Activated gamma-delta T cell treated with Interleukin-2 at 50 U/mL for 16 hours (primary cell): ENCODE measurements around the gene DHX29.

Experiments
- DNase-seq: peaks from one replicate; pipeline ENCODE4 v3.0.0-alpha.2; 2020

Gene DHX29

DNA sequence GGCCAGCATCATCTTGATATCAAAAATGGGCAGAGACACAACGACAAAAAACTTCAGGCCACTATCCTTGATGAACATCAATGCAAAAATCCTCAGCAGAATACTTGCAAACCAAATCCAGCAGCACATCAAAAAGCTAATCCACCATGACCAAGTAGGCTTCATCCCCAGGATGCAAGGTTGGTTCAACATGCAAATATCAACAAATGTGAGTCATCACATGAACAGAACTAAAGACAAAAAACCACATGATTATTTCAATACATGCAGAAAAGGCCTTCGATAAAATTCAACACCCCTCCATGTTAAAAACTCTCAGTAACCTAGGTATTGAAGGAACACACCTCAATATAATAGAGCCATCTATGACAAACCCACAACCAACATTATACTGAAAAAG lies 8.8 kb upstream of the DHX29 start:
- no peak for DNase-seq

DNA sequence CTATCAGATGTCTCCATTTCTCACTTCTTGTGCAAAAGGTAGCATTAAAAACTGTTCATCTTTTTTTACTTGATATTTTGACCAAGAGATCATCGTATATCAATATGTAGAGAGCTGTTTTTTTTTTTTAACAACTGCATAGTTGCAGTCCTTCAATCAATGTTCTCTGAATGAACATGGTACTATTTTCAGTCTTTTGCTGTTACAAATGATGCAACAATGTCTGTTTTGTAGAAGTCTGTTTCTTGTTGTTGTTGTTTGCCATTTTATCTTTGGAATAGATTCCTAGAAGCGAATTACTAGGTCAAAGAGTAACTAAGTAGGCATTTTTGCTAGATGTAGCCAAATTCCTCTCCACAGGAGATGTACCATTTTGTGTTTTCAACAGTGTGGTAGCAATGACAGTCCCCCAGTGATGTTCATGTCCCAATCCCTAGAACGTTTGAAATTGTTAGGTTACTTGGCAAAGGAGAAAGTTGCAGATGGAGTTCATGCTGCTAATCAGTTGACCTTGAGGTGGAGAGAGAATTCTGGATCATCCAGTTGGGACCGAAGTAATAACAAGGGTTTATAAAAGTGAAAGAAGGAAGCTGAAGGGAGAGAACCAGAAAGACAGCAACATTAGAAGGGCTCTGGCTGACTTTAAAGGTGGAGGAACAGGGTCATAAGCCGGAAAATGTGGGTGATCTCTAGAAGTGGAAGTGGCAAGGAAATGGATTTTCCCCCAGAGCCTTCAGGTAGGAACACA lies 6.5 kb upstream of the DHX29 start:
- no peak for DNase-seq

DNA sequence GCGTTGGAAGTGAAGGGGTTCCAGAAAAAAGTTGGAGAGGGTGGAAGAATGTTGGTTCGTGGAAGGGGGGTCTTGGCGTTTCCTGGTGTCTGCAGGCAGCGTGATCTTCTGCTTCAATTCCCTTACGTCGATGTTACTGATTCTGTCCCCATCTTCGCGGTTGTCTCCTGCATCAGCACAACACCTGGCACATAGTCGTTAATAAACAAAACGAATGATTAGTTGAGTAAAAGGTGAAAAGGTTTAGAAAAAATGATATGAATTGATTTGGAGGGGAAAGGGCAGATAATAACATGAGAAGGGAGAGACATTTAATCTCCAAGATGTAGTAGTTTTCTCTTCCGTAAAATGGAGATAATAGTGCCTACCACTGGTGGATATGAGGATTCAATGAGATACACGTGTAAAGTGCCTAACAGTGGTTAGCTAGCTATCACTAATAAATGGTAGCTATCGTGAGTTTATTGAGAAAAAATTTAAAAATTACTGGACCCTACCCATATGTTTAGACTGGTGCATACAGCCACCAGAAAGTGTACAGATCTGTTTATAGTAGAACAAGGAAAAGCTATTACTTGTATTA lies 851 bp upstream of the DHX29 start:
- no peak for DNase-seq

DNA sequence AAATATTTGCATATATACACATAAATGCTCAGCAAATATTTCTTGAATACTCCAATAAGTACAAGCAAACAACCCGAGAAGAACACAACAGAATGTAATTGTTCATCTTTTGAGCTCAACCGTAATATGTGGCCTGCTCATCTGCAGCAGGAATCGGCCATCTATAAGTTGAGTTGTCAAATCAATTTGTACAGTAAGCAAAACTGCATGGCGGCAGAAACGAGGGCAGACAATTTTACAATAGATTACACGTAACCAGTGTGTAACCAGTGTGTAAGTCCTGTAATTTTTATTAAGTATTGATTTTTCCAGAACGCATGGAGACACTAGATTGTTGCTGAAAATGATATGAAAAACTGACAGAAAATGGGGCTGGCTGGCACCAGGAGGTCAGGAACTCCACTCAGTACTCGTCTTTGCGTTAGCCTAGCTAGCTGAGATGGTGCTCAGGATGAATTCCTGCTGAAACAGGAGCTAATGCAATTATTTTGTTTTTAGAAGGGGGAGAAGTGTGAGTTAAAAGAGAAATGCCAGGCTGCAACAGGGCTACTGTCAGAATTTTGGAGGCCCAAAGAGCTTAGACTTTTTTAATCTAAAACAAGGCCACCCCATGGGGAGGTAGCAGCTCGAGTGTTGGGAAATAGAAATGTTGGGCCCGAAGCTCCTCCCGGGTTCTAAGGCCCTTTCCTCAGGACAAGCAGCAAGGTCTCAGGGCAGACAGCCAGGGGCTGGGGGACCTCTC lies 682 bp downstream of the DHX29 start:
- no peak for DNase-seq

DNA sequence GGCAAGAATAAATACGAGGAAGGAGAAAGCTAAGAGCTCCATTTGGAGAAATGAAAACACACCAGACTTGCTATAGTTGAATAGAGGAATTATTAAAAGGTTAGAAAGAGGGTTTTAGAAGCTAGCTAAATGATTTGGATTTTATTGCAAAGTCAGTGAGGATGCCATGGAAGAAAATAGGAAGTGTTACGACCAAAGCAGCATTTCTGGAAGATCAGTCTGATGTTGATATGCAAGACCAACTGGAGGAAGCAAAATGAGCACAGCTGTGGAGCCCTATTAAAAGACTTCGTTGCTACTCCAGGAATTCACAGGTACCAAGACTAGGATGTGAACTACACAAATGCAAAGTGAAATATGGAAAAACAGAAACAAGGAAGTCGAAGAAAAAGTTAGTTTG lies 2.1 kb downstream of the DHX29 start:
- DNase-seq, result no peak

DNA sequence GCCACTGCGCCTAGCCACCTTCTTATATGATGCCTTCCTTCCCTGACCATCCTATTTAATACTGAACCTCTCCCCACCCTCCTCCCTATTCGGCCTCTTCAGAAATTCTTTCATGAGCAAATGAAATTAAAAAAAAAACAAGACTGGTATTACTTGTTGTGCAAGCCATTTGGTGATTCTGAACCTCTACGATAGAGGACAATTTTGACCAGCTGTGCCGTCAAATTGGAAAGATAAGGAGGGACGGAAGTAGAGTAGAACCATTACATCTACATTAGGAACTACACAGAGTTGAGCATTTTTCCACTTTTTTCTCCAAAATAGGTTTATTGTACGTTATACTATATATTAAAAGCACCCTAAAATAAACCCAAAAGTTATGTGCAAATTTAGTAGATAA lies 2.9 kb downstream of the DHX29 start:
- DNase-seq, result no peak

DNA sequence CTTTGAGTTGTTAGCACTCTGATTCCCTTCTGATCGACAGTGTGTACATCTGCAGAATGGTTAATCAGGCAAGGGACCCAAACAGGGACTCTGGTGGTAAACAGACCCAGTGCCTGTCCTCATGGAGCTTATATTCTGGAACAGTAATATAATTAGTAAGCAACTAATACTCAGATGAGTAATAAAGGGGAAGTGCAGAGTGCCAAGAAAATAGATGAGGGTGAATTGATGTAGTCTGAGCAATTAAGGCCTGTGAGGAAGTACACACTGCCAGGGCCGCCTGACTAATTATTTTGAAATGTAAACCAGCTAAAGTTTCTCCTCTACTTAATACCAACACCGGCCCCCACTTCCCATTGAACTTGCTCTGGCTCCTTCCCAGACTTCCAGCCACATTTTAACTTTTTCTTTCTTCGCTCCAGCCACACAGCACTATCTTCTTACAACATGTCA lies 4.2 kb downstream of the DHX29 start:
- no peak for DNase-seq

DNA sequence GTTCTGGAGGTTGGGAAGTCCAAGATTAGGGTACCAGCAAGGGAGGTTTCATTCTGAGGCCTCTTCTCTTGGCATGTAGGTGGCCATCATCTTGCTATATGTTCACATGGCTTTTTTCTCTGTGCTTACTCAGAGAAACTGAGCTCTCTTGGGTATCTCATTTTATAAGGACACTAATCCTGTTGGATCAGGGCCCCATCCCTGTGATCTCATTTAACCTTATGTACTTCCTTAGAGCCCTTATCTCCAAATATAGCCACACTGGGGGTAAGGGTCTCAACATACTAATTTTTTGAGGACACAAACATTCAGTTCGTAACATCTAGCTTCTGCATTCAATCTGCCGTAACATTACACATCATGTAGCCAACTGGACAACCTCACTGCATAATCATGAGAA lies 6.6 kb downstream of the DHX29 start:
- DNase-seq, result no peak

DNA sequence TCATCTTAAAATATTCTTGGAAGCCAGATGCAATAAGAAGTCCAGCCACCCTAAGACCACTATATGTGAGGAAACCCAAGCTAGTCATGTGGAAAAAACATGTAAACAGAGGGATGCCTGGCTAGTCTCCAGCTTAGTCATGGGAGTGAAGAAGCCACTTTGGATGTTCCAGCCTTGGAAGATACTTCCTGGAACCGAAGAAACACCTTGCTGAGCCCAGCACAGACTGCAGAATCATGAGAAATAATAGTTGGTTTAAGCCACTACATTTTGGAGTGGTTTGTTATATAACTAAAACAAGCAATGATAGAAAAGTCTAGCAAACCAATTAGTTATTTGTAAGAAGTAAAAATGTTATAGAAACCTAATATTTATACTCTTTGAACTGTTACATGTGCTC lies 12.6 kb downstream of the DHX29 start:
- DNase-seq, result no peak

DNA sequence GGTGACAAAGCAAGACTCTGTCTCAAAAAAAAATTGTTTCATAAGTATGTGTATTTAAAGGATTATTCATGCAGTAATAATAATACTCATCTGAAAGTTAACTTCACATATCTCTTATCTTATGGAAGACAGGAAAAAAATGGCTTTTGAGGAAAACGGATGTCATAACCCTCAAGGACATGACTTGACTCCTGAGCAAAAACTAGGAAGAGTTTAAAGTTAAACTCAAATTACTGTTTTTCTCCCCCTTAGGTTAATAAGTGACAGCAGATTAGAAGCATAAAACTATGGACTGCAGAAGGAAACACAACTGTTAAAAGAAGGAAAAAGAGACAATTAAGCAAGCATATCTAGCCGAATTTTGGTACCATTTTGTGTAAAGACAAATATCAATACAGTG lies 16.5 kb downstream of the DHX29 start:
- DNase-seq, result no peak

DNA sequence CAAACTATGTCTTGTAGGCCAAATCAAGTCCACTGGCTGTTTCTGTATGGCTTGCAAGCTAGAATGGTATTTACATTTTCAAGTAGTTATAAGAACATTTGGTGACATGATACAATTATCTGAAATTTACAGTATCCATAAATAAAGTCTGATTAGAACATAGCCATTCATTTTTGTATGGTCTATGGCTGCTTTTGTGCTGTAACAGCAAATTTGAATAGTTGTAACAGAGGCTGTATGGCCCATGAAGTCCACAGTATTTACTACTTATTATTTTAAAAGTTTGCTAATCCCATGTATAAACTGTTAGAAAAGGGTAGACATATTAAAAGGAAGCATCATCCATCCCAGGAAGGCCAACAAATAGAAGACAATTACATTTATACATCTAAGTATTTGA lies 17.7 kb downstream of the DHX29 start:
- DNase-seq, result no peak

DNA sequence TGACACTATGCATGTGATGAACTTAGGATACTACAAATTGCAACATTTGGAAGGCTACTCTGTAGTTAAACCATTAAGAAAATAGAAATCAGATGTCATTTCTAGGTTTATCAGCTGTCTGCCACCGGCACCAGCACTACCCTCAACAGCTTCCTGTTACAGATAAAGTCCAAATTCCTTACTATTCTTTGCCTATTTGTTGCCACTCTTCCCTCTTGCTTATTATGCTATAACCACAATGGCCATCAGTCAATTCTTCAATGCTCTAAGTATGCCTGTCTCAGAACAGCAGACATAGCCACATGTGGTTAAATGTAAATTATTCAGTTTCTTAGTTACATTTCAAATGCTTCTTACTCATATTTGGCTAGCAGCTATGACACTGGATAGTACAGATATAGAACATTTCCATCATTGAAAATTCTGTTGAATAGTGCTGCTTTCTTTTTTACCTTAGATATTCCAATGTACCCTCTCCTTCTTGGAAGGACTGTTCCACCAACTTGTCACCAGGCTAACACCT lies 21.0 kb downstream of the DHX29 start:
- no peak for DNase-seq

DNA sequence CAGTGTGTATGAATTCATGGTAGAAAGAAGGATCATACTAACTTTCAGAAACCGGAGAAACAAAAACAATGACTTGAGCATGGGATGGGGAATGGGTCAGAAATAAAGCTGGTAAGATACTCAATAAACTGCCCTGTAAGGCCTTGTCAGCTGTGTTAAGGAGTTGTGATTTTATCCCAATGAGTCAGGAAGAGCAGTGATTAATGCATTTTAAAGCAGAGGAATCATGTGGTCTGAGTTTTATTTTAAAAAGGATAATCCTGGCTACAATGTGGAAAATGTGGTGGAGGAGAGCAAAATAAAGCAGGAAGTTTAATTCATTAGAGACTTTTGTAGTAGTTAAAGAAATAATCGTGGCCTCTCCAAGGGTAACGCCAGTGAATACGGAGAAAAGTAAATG lies 28.7 kb downstream of the DHX29 start:
- no peak for DNase-seq

DNA sequence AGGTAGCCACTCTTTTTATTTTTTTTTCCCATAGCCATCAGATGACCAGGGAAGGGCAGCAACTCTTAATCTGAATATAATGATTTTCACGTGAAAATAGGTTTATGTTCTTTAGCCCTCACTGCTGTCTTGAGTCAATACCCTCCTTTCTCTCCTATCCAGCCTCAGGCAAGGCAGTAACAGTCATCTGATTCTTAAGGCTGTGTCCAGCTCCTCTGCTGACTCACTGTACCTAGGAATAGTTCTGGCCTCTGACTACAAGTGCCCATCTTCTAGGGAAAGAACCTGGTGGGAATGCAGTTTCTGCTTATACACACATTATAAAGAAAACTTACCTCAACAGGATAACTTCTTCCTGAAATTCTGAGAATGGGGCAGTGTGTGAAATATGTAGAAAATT lies 30.7 kb downstream of the DHX29 start:
- DNase-seq, result no peak

DNA sequence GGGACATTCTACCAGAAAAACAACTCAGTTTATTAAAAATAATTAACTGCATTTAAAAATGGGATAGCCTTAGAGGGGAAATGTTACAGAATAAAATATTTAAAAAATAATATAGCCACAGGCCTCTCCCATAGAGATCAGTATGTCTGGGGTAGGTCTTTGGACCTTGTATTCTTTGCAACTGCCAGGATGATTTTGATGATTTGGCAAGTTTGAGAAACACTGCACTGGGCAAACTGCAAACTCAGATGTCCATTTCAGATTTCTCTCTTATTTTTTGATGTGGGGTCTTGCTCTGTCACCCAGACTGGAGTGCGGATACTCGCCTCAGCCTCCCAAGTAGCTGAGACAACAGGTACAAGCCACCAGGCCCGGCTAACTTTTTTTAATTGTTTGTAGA lies 49.2 kb downstream of the DHX29 start:
- DNase-seq, result no peak

DNA sequence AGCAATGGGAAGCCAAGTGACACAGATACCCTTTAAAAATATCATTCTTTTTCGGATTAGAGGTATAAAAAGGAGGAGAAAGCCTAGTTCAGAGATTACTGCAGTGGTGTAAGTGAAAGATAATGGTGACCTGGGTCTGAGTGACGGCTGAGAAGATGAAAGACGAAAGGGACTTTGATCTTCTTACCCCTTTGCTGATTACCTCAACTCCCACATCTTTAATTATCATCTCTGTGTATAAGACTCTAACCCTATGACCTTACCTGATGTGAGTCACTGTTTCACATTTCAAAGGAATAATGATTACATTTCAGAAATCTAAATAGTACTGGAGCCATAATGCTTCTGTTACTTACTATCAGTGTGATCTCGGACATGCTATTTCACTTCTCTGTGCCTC lies 52.7 kb downstream of the DHX29 start:
- DNase-seq, result no peak

DNA sequence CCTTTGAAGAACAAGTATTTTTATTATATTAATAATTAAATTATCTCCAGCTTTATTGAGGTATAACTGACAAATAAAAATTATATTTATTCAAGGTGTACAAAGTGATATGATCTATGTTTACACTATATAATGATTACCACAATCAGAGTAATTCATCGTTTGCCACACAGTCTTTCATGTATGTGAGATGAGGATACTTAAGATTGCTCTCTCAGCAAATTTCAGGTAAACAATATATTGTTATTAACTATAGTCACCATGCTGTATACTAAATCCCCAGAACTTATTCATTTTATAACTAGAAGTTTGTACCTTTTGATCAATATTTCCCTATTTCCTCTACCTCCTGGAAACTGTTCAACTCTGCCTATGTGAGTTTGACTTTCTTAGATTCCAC lies 57.4 kb downstream of the DHX29 start:
- DNase-seq, result no peak

DNA sequence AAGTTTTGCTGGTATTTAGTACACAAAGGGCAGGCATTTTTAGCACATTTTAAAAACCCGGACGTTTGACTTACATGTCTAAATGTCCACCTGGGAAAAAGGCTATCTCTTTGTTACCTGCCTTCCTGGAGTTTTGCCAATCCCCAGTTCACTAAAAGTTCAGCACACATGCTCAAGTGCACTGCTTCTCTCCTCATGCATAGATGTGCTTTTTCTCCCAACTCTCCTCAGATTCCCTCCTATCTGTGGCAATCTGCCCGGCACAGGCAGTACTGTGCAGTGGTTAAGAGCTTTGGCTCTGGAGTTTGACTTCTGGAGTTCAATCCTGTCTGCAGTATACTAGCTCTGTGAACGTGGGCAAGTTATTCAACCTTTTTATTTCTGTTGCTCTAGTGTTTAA lies 65.7 kb downstream of the DHX29 start:
- DNase-seq, result no peak

DNA sequence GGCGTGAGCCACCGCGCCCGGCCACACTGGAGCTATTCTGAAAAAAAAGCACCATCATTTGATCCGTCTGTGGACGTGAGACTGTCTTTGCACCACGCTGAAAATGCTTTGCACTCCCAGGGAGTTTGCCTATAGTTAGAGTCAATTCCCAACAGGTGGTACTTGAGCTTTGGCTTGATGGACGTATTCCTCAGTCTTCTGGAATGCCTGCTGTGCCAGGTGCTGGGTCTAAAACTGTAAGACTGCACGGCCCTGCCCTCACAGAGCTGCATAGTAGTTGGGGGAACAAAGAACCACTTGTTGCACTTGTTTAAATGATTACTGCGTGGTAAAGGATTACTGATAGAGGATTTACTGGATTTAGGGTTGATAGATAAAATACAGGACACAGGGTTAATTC lies 70.7 kb downstream of the DHX29 start:
- DNase-seq, result no peak

DNA sequence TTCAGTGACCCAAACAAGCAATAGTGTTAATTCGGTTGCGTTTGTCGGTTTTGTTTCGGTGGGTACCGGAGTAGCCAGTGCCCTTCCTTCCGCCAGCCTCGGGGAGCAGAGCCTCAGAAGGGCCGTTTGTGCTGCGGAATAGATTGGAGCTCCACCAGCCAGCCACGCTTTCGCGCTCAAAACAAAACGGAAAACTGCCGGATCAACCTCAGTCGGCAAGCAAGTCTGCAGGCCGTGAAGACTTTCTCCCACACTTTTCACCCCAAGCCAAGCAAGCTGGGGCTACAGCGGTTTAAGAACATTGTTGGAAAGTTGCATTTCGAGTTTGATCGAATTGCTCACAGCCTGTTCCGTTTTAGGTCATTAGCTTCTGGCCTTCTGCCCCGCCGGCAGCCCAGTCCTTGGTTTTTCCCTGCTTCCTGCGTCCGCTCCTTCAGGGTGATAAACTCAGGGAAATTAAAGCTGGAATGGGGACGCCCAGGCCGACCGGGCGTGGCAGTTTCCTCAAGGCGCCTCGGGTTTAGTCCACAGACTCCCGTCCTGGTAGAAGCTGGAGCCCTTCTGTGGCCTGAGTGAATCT lies 73.3 kb downstream of the DHX29 start:
- DNase-seq, result no peak

DNA sequence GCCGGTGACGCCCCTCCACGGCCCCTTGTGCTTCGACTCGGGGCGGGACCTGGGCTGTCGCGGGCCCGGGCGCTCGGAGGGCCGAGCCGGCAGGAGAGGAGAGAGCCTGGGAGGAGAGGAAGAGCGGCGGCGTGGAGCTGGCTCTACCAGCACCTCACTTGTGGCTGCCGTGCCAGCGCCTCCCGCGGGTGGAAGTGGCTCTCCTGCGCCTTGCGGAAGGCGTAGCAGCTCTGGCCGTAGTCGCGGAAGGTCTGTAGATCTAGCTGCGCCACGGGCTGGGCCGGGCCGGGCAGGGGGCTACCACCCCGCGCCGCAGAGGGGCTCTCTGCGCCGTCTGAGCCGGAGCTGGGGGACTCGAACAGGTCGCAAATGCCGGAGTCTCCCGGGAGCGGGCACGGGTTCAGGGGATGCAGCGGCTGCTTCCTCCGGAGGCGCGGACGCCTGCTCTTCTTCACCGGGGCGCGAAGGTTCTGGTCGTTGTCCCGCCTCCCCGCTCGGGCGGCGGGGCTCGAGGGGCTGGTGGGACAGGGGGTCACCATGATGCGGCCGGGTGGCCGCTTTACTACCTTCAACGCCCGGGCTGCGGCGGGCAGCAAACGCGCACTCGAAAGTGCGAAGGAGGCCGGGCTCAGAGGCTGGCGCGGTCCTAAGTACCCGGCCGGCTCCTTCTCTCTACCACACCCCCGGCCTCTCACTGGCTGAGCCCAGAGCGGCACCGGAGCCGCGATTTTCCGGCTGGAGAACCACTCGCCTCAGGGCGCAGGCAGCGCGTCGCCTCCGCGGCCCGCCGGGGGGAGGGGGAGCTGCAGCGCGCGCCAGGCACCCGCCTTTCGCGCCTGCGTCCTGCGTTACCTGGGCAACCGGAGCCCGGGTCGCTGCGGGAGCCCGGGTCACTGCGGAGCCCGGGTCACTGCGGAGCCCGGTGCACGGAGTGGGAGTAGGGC lies 74.2 kb downstream of the DHX29 start, which contains the start of gene CCNO:
TSS of gene CCNO (minus strand) at position 624 of the 944 bp plus-strand sequence. CDS start at position 539, 85 bp downstream.
- DNase-seq, result peak; percentile 38

DNA sequence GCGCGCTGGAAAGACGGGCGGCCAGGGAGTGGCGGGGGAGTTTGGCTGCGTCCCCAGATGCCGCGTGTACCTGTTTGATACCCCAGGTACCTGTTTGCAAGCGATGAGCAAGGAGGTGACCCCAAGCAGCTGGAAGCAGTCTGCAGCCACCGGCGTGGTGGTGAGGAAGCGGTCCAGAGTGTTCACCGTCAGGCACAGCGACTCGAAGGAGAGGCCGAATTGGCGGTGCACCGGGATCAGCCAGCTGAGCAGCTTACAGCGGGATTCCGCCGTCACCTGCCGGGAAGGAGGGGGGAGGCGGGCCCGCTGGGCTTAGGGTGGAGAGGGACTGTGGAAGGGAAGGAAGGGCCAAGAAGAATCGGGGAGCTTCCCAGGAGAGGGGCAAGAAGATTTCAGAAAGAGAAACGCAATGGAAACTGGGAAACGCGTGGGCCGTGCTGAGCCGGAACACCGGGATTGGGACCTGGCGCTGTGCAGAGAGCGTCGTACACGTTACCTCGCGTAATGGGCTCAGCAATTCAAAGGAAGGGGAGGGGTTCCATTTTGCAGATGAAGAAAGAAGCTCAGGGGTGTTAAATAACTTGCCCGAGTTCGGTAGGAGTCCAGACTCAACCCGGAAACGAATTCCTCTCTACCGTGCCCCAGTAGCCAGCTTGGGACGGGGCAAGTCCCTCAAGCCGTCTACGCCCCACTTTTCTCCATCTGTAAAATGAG lies 75.1 kb downstream of the DHX29 start:
- no peak for DNase-seq
